Measurements from ENCODE around the gene ZC3H12C. TPM values are rescaled to one million over a fixed set of nuclear protein-coding genes. Genes with fewer than 3 reads are reported as not detected.

Gene ZC3H12C
- total and polyA plus RNA-seq, 4 donors = 3.4 to 27.1 (median 9.1) TPM

GRCh38 chr11:110071197-110071596 is 22.0 kb upstream of the ZC3H12C start:
- Histone ChIP-seq H3K36me3 (ENCODE audit: control insufficient read depth in 4 of 4, insufficient read depth in 4 of 4, low read length in 4 of 4) (no peaks in the 10 kb centered on the region), H3K9ac (ENCODE audit: insufficient read depth in 1 of 2, low read length in 2 of 2) (no peak overlapping the region), H3K4me1 (ENCODE audit: control insufficient read depth in 5 of 5, insufficient read depth in 5 of 5, low read length in 5 of 5) (peaks cover 0 to 12% (median 2%) of the 10 kb centered on the region in 5 donors), H3K27me3 (ENCODE audit: control insufficient read depth in 3 of 3, insufficient read depth in 3 of 3, low read length in 2 of 3) (no peaks in the 10 kb centered on the region), H3K4me3 (no peak overlapping the region), H3K9me3 (ENCODE audit: control insufficient read depth in 4 of 4, insufficient read depth in 3 of 4, low read length in 3 of 4) (no peaks in the 10 kb centered on the region), H3K27ac (ENCODE audit: low read depth in 1 of 2, low read length in 1 of 2) (no peak overlapping the region)
- no peak for TF ChIP-seq CTCF (IDR thresholded peaks at IDR 0.05; ENCODE audit: control extremely low read depth, extremely low read depth)
- no peak for DNase-seq
- WGBS, 2 donors = 94 to 96% methylated on average over 2 of the region's 2 CpGs
- no peak for ATAC-seq (ENCODE audit: insufficient read depth, low FRiP score)

GRCh38 chr11:110072930-110073329 is 20.3 kb upstream of the ZC3H12C start:
- Histone ChIP-seq H3K36me3 (ENCODE audit: control insufficient read depth in 4 of 4, insufficient read depth in 4 of 4, low read length in 4 of 4) (no peaks in the 10 kb centered on the region), H3K9ac (ENCODE audit: insufficient read depth in 1 of 2, low read length in 2 of 2) (no peak overlapping the region), H3K4me1 (ENCODE audit: control insufficient read depth in 5 of 5, insufficient read depth in 5 of 5, low read length in 5 of 5) (peaks cover 0 to 14% (median 2%) of the 10 kb centered on the region in 5 donors), H3K27ac (ENCODE audit: low read depth in 1 of 2, low read length in 1 of 2) (no peak overlapping the region), H3K27me3 (ENCODE audit: control insufficient read depth in 3 of 3, insufficient read depth in 3 of 3, low read length in 2 of 3) (no peaks in the 10 kb centered on the region), H3K4me3 (no peak overlapping the region), H3K9me3 (ENCODE audit: control insufficient read depth in 4 of 4, insufficient read depth in 3 of 4, low read length in 3 of 4) (no peaks in the 10 kb centered on the region)
- TF ChIP-seq CTCF (IDR thresholded peaks at IDR 0.05; ENCODE audit: control extremely low read depth, extremely low read depth) = no peak
- no peak for DNase-seq
- ATAC-seq (ENCODE audit: insufficient read depth, low FRiP score) = no peak

- no peak for TF ChIP-seq CTCF (IDR thresholded peaks at IDR 0.05; ENCODE audit: control extremely low read depth, extremely low read depth)
- ATAC-seq (ENCODE audit: insufficient read depth, low FRiP score) (no peak), DNase-seq (no peak)
- no peak overlapping the region for H3K4me3 ChIP-seq
- H3K27ac ChIP-seq (ENCODE audit: low read depth in 1 of 2, low read length in 1 of 2) = no peak overlapping the region
- H3K4me1 ChIP-seq (ENCODE audit: control insufficient read depth in 5 of 5, insufficient read depth in 5 of 5, low read length in 5 of 5) = peaks cover 0 to 12% (median 0%) of the 10 kb centered on the region in 5 donors
- H3K9me3 ChIP-seq (ENCODE audit: control insufficient read depth in 4 of 4, insufficient read depth in 3 of 4, low read length in 3 of 4) = peaks cover 0 to 4% (median 0%) of the 10 kb centered on the region in 4 donors
- no peaks in the 10 kb centered on the region for H3K36me3 ChIP-seq (ENCODE audit: control insufficient read depth in 4 of 4, insufficient read depth in 4 of 4, low read length in 4 of 4)
- WGBS, 2 donors = 97 to 99% methylated on average over 7 of the region's 7 CpGs
- no peaks in the 10 kb centered on the region for H3K27me3 ChIP-seq (ENCODE audit: control insufficient read depth in 3 of 3, insufficient read depth in 3 of 3, low read length in 2 of 3)
- no peak overlapping the region for H3K9ac ChIP-seq (ENCODE audit: insufficient read depth in 1 of 2, low read length in 2 of 2)
Measured at GRCh38 chr11:110074499-110074898, 18.7 kb upstream of the ZC3H12C start.
